Subcutaneous abdominal adipose tissue (tissue), 5 donors: ENCODE measurements around the gene LPAR1.
A peak's percentile ranks its signal among the peaks of the same experiment; 100 is the strongest.

Experiments used
- H3K27ac ChIP-seq: one replicate; pipeline ENCODE4 v1.7.0; 2013; ENCODE audit warnings: low read depth, mild to moderate bottlenecking, inconsistent platforms, low read length, moderate library complexity
- H3K27me3 ChIP-seq, 5 donors: one replicate each; pipeline ENCODE4 v1.7.0; 2013; ENCODE audit warnings: low read length in 5 of 5, inconsistent platforms in 1 of 5; ENCODE audit not compliant: control insufficient read depth in 5 of 5, insufficient read depth in 4 of 5
- H3K36me3 ChIP-seq, 5 donors: one replicate each; pipeline ENCODE4 v1.7.0; 2013; ENCODE audit warnings: low read length in 5 of 5; ENCODE audit not compliant: control insufficient read depth in 5 of 5, insufficient read depth in 5 of 5
- H3K4me1 ChIP-seq, 5 donors: one replicate each; pipeline ENCODE4 v1.7.0; 2013; ENCODE audit warnings: low read length in 5 of 5, mild to moderate bottlenecking in 3 of 5, moderate library complexity in 1 of 5; ENCODE audit not compliant: control insufficient read depth in 5 of 5, insufficient read depth in 5 of 5
- H3K4me3 ChIP-seq, 5 donors: one replicate each; pipeline ENCODE4 v1.7.0; 2013; ENCODE audit warnings: low read length in 5 of 5, low read depth in 1 of 5
- H3K9ac ChIP-seq, 5 donors: one replicate each; pipeline ENCODE4 v1.7.0; 2013; ENCODE audit warnings: low read length in 5 of 5, mild to moderate bottlenecking in 4 of 5, moderate library complexity in 3 of 5
- H3K9me3 ChIP-seq, 5 donors: one replicate each; pipeline ENCODE4 v1.7.0; 2013; ENCODE audit warnings: low read length in 5 of 5; ENCODE audit not compliant: control insufficient read depth in 5 of 5
- donor health status: healthy.
- donor health status: healthy.
- donor health status: healthy.
- donor health status: healthy.
- donor health status: healthy.

Gene LPAR1

GRCh38 chr9:111040494-111040893 is 2.2 kb upstream of the LPAR1 start:
- Histone ChIP-seq H3K27ac (no peak overlapping the region), H3K9me3 (peaks cover 0 to 9% (median 0%) of the 10 kb centered on the region in 5 donors), H3K36me3 (no peaks in the 10 kb centered on the region), H3K4me3 (no peak overlapping the region), H3K9ac (no peak overlapping the region), H3K27me3 (peaks cover 0 to 16% (median 14%) of the 10 kb centered on the region in 5 donors), H3K4me1 (peaks cover 0 to 32% (median 26%) of the 10 kb centered on the region in 5 donors)

- Histone ChIP-seq H3K27ac (peak overlapping the region; percentile 37), H3K27me3 (peaks cover 0 to 16% (median 14%) of the 10 kb centered on the region in 5 donors), H3K9ac (peak overlapping the region in 1 of 5 donors; percentile 32), H3K9me3 (no peaks in the 10 kb centered on the region), H3K4me1 (peaks cover 0 to 32% (median 26%) of the 10 kb centered on the region in 5 donors), H3K36me3 (no peaks in the 10 kb centered on the region), H3K4me3 (peak overlapping the region; percentile 65 to 90 (median 74))
Measured at GRCh38 chr9:111039231-111039906, 1.1 kb upstream of the LPAR1 start.

- Histone ChIP-seq H3K4me1 (peaks cover 0 to 32% (median 26%) of the 10 kb centered on the region in 5 donors), H3K9me3 (no peaks in the 10 kb centered on the region), H3K4me3 (peak overlapping the region; percentile 67 to 90 (median 79)), H3K27me3 (peaks cover 0 to 16% (median 16%) of the 10 kb centered on the region in 5 donors), H3K36me3 (no peaks in the 10 kb centered on the region), H3K9ac (peak overlapping the region in 4 of 5 donors; percentile 31 to 65 (median 59)), H3K27ac (peak overlapping the region; percentile 70)
Measured at GRCh38 chr9:111037708-111038330, 451 bp downstream of the LPAR1 start.

- Histone ChIP-seq H3K9ac (peak overlapping the region; percentile 7 to 65 (median 55)), H3K9me3 (no peaks in the 10 kb centered on the region), H3K36me3 (no peaks in the 10 kb centered on the region), H3K4me1 (peaks cover 0 to 32% (median 26%) of the 10 kb centered on the region in 5 donors), H3K27me3 (peaks cover 0 to 16% (median 16%) of the 10 kb centered on the region in 5 donors), H3K4me3 (peak overlapping the region; percentile 67 to 84 (median 74)), H3K27ac (peak overlapping the region; percentile 70)
Measured at GRCh38 chr9:111037356-111037707, 938 bp downstream of the LPAR1 start.

- Histone ChIP-seq H3K27me3 (peaks cover 0 to 17% (median 16%) of the 10 kb centered on the region in 5 donors), H3K9ac (peak overlapping the region; percentile 7 to 65 (median 55)), H3K4me3 (peak overlapping the region; percentile 67 to 84 (median 74)), H3K36me3 (no peaks in the 10 kb centered on the region), H3K9me3 (no peaks in the 10 kb centered on the region), H3K27ac (peak overlapping the region; percentile 70), H3K4me1 (peaks cover 0 to 32% (median 26%) of the 10 kb centered on the region in 5 donors)
Measured at GRCh38 chr9:111036946-111037345, 1.3 kb downstream of the LPAR1 start.

- no peaks in the 10 kb centered on the region for H3K36me3 ChIP-seq
- peaks cover 0 to 32% (median 26%) of the 10 kb centered on the region in 5 donors for H3K4me1 ChIP-seq
- H3K27me3 ChIP-seq = peaks cover 0 to 19% (median 16%) of the 10 kb centered on the region in 5 donors
- H3K9ac ChIP-seq = peak overlapping the region in 2 of 5 donors; percentile 3 to 55
- H3K27ac ChIP-seq = peak overlapping the region; percentile 54
- peak overlapping the region; percentile 67 to 84 (median 74) for H3K4me3 ChIP-seq
- no peaks in the 10 kb centered on the region for H3K9me3 ChIP-seq
Measured at GRCh38 chr9:111036429-111036789, 1.9 kb downstream of the LPAR1 start.

GRCh38 chr9:111035543-111036428 is 2.5 kb downstream of the LPAR1 start:
- H3K9me3 ChIP-seq = no peaks in the 10 kb centered on the region
- H3K9ac ChIP-seq = peak overlapping the region in 2 of 5 donors; percentile 3 to 55
- no peaks in the 10 kb centered on the region for H3K36me3 ChIP-seq
- peak overlapping the region in 4 of 5 donors; percentile 67 to 84 (median 76) for H3K4me3 ChIP-seq
- peaks cover 0 to 32% (median 26%) of the 10 kb centered on the region in 5 donors for H3K4me1 ChIP-seq
- peaks cover 0 to 19% (median 16%) of the 10 kb centered on the region in 5 donors for H3K27me3 ChIP-seq
- peak overlapping the region; percentile 54 for H3K27ac ChIP-seq

GRCh38 chr9:111034898-111035539 is 3.3 kb downstream of the LPAR1 start:
- H3K36me3 ChIP-seq = no peaks in the 10 kb centered on the region
- no peaks in the 10 kb centered on the region for H3K9me3 ChIP-seq
- H3K9ac ChIP-seq = no peak overlapping the region
- H3K27ac ChIP-seq = no peak overlapping the region
- peaks cover 0 to 32% (median 26%) of the 10 kb centered on the region in 5 donors for H3K4me1 ChIP-seq
- H3K27me3 ChIP-seq = peaks cover 0 to 22% (median 16%) of the 10 kb centered on the region in 5 donors
- peak overlapping the region in 1 of 5 donors; percentile 6 for H3K4me3 ChIP-seq

GRCh38 chr9:111034170-111034897 is 3.9 kb downstream of the LPAR1 start:
- Histone ChIP-seq H3K9me3 (no peaks in the 10 kb centered on the region), H3K4me1 (peaks cover 0 to 30% (median 24%) of the 10 kb centered on the region in 5 donors), H3K27ac (no peak overlapping the region), H3K9ac (no peak overlapping the region), H3K27me3 (peaks cover 0 to 22% (median 16%) of the 10 kb centered on the region in 5 donors), H3K4me3 (peak overlapping the region in 1 of 5 donors; percentile 6), H3K36me3 (no peaks in the 10 kb centered on the region)
